Mesenchymal stem cell (in vitro differentiated cells and primary cell): ENCODE results near the gene IPCEF1.
"Not testable (repeated sequence)": the region's sequence is repeated elsewhere in the genome, so short reads cannot be mapped to it uniquely, and the experiment has no call there.

Source experiments
- DNase-seq: peaks from one replicate; pipeline ENCODE4 v3.0.0-alpha.2; 2013
- H2AFZ ChIP-seq: one replicate; pipeline ENCODE4 v1.6.1; 2013; ENCODE audit warnings: low read depth, mild to moderate bottlenecking, control low read depth, inconsistent platforms, low read length, moderate library complexity
- H2AK5ac ChIP-seq: 2 replicates; pipeline ENCODE4 v1.6.1; 2013; ENCODE audit warnings: low read length, moderate library complexity, mild to moderate bottlenecking, inconsistent platforms; ENCODE audit not compliant: severe bottlenecking
- H2BK120ac ChIP-seq: one replicate; pipeline ENCODE4 v1.6.1; 2013; ENCODE audit warnings: low read depth, mild to moderate bottlenecking, inconsistent platforms, low read length, moderate library complexity
- H2BK12ac ChIP-seq, 2 experiments: one replicate each; pipeline ENCODE4 v1.6.1; 2013; ENCODE audit warnings: inconsistent platforms in 2 of 2, low read length in 2 of 2, mild to moderate bottlenecking in 2 of 2, moderate library complexity in 2 of 2, control low read depth in 1 of 2
- H2BK15ac ChIP-seq: one replicate; pipeline ENCODE4 v1.6.1; 2013; ENCODE audit warnings: mild to moderate bottlenecking, low read depth, inconsistent platforms; ENCODE audit not compliant: poor library complexity, severe bottlenecking
- H2BK5ac ChIP-seq: 2 replicates; pipeline ENCODE4 v1.6.1; 2013; ENCODE audit warnings: low read depth, mild to moderate bottlenecking, low read length, control low read depth, inconsistent platforms; ENCODE audit not compliant: poor library complexity, severe bottlenecking
- H3K14ac ChIP-seq, 2 experiments: one replicate each; pipeline ENCODE4 v1.6.1; 2013; ENCODE audit warnings: inconsistent platforms in 2 of 2, low read length in 2 of 2, control low read depth in 1 of 2, mild to moderate bottlenecking in 1 of 2, moderate library complexity in 1 of 2
- H3K18ac ChIP-seq, 2 experiments: one replicate each; pipeline ENCODE4 v1.6.1; 2013; ENCODE audit warnings: inconsistent platforms in 2 of 2, low read length in 2 of 2, control low read depth in 1 of 2, low read depth in 1 of 2, mild to moderate bottlenecking in 1 of 2
- H3K23ac ChIP-seq, 2 experiments: one replicate each; pipeline ENCODE4 v1.6.1; 2013; ENCODE audit warnings: inconsistent platforms in 2 of 2, low read length in 2 of 2, mild to moderate bottlenecking in 2 of 2, moderate library complexity in 2 of 2, control low read depth in 1 of 2
- H3K27ac ChIP-seq: 2 replicates; pipeline ENCODE4 v1.5.1; 2013; ENCODE audit warnings: mild to moderate bottlenecking, moderate library complexity, low read length, control low read depth, inconsistent platforms; ENCODE audit not compliant: poor library complexity, severe bottlenecking
- H3K27me3 ChIP-seq, 2 experiments: 2 replicates each; pipeline versions ENCODE4 v1.6.1 to v1.7.0; 2013; ENCODE audit warnings: low read length in 2 of 2, mild to moderate bottlenecking in 2 of 2, moderate library complexity in 2 of 2, control low read depth in 1 of 2, inconsistent platforms in 1 of 2; ENCODE audit not compliant: control insufficient read depth in 1 of 2, insufficient read depth in 1 of 2
- H3K36me3 ChIP-seq, 2 experiments: 2 replicates each; pipeline versions ENCODE4 v1.6.1 to v1.7.0; 2013; ENCODE audit warnings: low read length in 2 of 2, control low read depth in 1 of 2, inconsistent platforms in 1 of 2, low read depth in 1 of 2, mild to moderate bottlenecking in 1 of 2; ENCODE audit not compliant: insufficient read depth in 2 of 2, control insufficient read depth in 1 of 2
- H3K4ac ChIP-seq, 2 experiments: one replicate each; pipeline ENCODE4 v1.6.1; 2013; ENCODE audit warnings: inconsistent platforms in 2 of 2, low read length in 2 of 2, mild to moderate bottlenecking in 2 of 2, moderate library complexity in 2 of 2, control low read depth in 1 of 2, low read depth in 1 of 2
- H3K4me1 ChIP-seq: 2 replicates; pipeline ENCODE4 v1.6.1; 2013; ENCODE audit warnings: low read depth, low read length, control low read depth; ENCODE audit not compliant: control insufficient read depth, insufficient read depth
- H3K4me2 ChIP-seq: 2 replicates; pipeline ENCODE4 v1.6.1; 2013; ENCODE audit warnings: low read length, mild to moderate bottlenecking, inconsistent platforms; ENCODE audit not compliant: poor library complexity, severe bottlenecking
- H3K4me3 ChIP-seq, 2 experiments: 2 replicates each; pipeline versions ENCODE4 v1.5.1 to v1.7.0; 2013; ENCODE audit warnings: low read length in 2 of 2, mild to moderate bottlenecking in 2 of 2, control low read depth in 1 of 2, low read depth in 1 of 2; ENCODE audit not compliant: insufficient read depth in 1 of 2
- H3K79me1 ChIP-seq: replicated peaks from 2 replicates; pipeline ENCODE4 v1.6.1; 2013; ENCODE audit warnings: mild to moderate bottlenecking, control low read depth, low read length, inconsistent platforms; ENCODE audit not compliant: poor library complexity, severe bottlenecking
- H3K9ac ChIP-seq: 2 replicates; pipeline ENCODE4 v1.7.0; 2013; ENCODE audit warnings: mild to moderate bottlenecking, low read length, moderate library complexity
- H3K9me3 ChIP-seq: 2 replicates; pipeline ENCODE4 v1.7.0; 2013; ENCODE audit warnings: mild to moderate bottlenecking, low read length; ENCODE audit not compliant: control insufficient read depth
- H4K8ac ChIP-seq: one replicate; pipeline ENCODE4 v1.6.1; 2013; ENCODE audit warnings: inconsistent platforms, mild to moderate bottlenecking, low read length, moderate library complexity
- H4K91ac ChIP-seq: one replicate; pipeline ENCODE4 v1.6.1; 2013; ENCODE audit warnings: mild to moderate bottlenecking, low read length, inconsistent platforms
- WGBS: methylation state at CpG from one replicate; pipeline ENCODE4 v1.1.7; 2013; ENCODE audit warnings: mixed read lengths; 5-methylcytosine and 5-hydroxymethylcytosine counted together

Gene IPCEF1

DNA sequence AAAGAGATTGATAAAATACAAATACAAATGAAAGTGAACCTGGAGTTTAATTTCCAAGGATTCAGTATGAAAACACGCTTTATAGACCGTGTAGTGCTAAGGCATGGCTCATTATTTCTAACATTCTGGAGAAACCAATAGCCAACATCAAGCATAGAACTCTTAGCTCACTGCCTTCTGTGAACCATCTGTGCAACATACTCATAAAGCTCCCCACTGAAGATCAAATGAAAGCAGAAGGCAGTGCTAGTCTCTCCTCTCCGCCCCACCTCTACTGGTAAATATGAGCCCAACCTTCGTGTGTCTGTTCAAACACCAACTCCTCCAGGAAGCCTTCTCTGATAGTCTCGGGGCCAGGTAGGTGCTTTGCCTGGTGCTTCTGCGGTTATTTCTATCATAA lies 153.6 kb downstream of the IPCEF1 start:
- Histone ChIP-seq H2BK15ac (no peak overlapping the region), H3K9me3 (no peaks in the 10 kb centered on the region), H3K27me3 (no peaks in the 10 kb centered on the region), H3K4me2 (no peak overlapping the region), H2AFZ (no peak overlapping the region), H3K79me1 (no peaks in the 10 kb centered on the region), H2AK5ac (no peak overlapping the region), H2BK5ac (no peak overlapping the region), H4K91ac (no peak overlapping the region), H3K23ac (no peak overlapping the region), H2BK12ac (no peak overlapping the region), H3K9ac (no peak overlapping the region), H3K4me1 (no peaks in the 10 kb centered on the region), H2BK120ac (no peak overlapping the region), H3K4me3 (no peak overlapping the region), H3K4ac (no peak overlapping the region), H3K18ac (no peak overlapping the region), H3K27ac (no peak overlapping the region), H3K14ac (no peak overlapping the region), H4K8ac (no peak overlapping the region), H3K36me3 (no peaks in the 10 kb centered on the region)
- WGBS = 94% methylated on average over 4 of the region's 6 CpGs
- no peak for DNase-seq

DNA sequence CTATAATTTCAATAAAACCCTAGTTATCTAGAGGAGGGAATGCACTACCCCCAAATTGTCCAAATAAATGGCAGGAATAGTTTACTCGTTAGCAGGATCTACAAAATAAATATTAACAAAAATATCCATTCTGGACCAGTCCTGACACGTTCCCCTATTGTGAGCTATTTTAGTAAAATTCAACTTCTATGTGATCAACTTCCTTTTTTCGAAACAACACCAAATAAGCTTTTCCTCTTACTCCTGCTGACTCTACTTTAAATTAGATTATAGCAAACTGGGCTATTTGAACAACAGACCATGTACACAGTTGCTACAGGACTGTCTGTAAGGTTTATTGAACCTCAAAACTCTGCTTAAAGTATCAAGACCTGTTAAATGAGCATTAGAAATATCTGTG lies 154.3 kb downstream of the IPCEF1 start:
- Histone ChIP-seq H3K4me1 (no peaks in the 10 kb centered on the region), H3K4ac (no peak overlapping the region), H3K4me2 (no peak overlapping the region), H4K8ac (no peak overlapping the region), H3K27ac (no peak overlapping the region), H4K91ac (no peak overlapping the region), H3K9me3 (no peaks in the 10 kb centered on the region), H3K23ac (no peak overlapping the region), H3K4me3 (no peak overlapping the region), H2BK5ac (no peak overlapping the region), H3K27me3 (no peaks in the 10 kb centered on the region), H3K36me3 (no peaks in the 10 kb centered on the region), H2BK15ac (no peak overlapping the region), H3K79me1 (no peaks in the 10 kb centered on the region), H3K18ac (no peak overlapping the region), H3K9ac (no peak overlapping the region), H3K14ac (no peak overlapping the region), H2AK5ac (no peak overlapping the region), H2BK12ac (no peak overlapping the region), H2BK120ac (no peak overlapping the region), H2AFZ (no peak overlapping the region)
- DNase-seq = no peak
- WGBS = 85% methylated on average over 3 of the region's 3 CpGs

DNA sequence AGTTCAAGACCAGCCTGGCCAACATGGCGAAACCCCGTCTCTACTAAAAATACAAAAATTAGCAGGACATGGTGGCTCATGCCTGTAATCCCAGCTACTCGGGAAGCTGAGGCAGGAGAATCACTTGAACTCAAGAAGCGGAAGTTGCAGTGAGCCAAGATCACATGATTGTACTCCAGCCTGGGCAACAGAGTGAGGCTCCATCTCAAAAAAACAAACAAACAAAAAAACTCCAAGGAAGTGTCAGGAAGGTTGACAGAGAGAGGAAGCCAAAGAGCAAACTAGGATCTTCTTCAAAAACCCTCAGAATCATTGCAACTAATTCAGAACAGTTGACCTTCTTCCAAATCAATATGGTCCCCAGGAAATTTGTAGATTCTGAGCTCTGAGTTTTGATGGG lies 154.9 kb downstream of the IPCEF1 start:
- not testable (repeated sequence) for H2BK120ac ChIP-seq, H4K8ac ChIP-seq, H3K4me2 ChIP-seq, H2AFZ ChIP-seq, H2BK12ac ChIP-seq, H3K9me3 ChIP-seq, H3K23ac ChIP-seq, H3K27ac ChIP-seq, H2AK5ac ChIP-seq, H4K91ac ChIP-seq, H3K4me1 ChIP-seq, H3K4ac ChIP-seq, H3K9ac ChIP-seq, H3K27me3 ChIP-seq, H3K79me1 ChIP-seq, H2BK15ac ChIP-seq, H2BK5ac ChIP-seq, H3K4me3 ChIP-seq, DNase-seq, H3K36me3 ChIP-seq, H3K18ac ChIP-seq, H3K14ac ChIP-seq
- 95% methylated on average over 3 of the region's 4 CpGs for WGBS

DNA sequence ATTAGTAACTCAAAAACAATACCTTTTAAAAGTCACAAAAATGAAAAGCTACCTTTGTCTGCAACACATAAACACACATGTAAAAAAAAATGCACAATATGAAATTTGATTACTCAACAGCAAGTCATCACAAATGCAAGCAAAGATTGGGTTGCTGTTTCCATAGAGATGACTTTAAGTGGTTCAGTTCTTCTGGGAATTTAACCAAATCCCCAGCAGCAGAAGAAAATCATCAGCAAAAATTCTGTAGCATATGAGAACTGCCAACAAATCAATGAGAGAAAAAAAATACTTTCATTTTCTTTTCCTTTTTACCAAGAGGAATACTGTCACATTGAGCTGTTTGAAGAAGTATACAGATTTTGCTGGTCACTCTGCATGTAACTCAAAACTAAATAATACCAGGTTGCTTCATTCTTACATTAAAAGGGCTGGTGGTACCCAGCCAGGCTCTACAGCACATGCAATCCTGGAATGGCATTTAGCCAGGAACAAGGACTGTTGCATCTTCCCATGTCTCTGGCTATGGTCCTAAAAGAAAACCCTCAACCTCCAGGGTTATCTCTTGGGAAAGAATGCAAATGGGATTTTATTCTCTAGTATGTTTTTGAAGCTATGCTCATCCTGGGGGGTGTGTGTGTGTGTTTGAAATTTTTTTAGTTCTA lies 159.3 kb downstream of the IPCEF1 start:
- Histone ChIP-seq H3K36me3 (no peaks in the 10 kb centered on the region), H2AK5ac (no peak overlapping the region), H4K8ac (no peak overlapping the region)

More for the DNA sequence above, 159.3 kb downstream of the IPCEF1 start:
- no peak overlapping the region for H3K14ac ChIP-seq
- H3K79me1 ChIP-seq = no peaks in the 10 kb centered on the region
- H2BK15ac ChIP-seq = no peak overlapping the region
- H3K18ac ChIP-seq = no peak overlapping the region
- no peaks in the 10 kb centered on the region for H3K9me3 ChIP-seq
- no peak overlapping the region for H3K23ac ChIP-seq
- no peak overlapping the region for H4K91ac ChIP-seq
- DNase-seq = peak; percentile 26
- H2AFZ ChIP-seq = no peak overlapping the region
- no peak overlapping the region for H2BK12ac ChIP-seq
- peak overlapping the region in 1 of 2 experiments; percentile 11 for H3K4me3 ChIP-seq
- H2BK5ac ChIP-seq = no peak overlapping the region
- H3K4me2 ChIP-seq = no peak overlapping the region
- no peaks in the 10 kb centered on the region for H3K4me1 ChIP-seq
- H3K9ac ChIP-seq = peak overlapping the region; percentile 39
- H3K27ac ChIP-seq = no peak overlapping the region
- no peak overlapping the region for H3K4ac ChIP-seq
- H3K27me3 ChIP-seq = no peaks in the 10 kb centered on the region
- no peak overlapping the region for H2BK120ac ChIP-seq
